LNCAP (cell line): ENCODE measurements around the gene GALNS.

Experiments used
- CTCF ChIP-seq: fragments of 450-650 bp; IDR thresholded peaks from 2 replicates; pipeline ENCODE4 v1.5.1; 2017; ENCODE audit warnings: mild to moderate bottlenecking

GALNS gene

GRCh38 chr16:88885693-88886280, 29.0 kb upstream of the GALNS start:
- TF ChIP-seq CTCF, result no peak

GRCh38 chr16:88884569-88885271, 28.0 kb upstream of the GALNS start:
- TF ChIP-seq CTCF, result no peak

- TF ChIP-seq CTCF, result no peak
Observed at GRCh38 chr16:88883946-88884345, 27.2 kb upstream of the GALNS start.

GRCh38 chr16:88883117-88883895, 26.6 kb upstream of the GALNS start:
- TF ChIP-seq CTCF, result no peak

- no peak for TF ChIP-seq CTCF
Observed at GRCh38 chr16:88882358-88883030, 25.7 kb upstream of the GALNS start.

GRCh38 chr16:88881675-88882357, 25.1 kb upstream of the GALNS start:
- TF ChIP-seq CTCF, result no peak
